ENCODE measurements around the gene TRAF2.

- TF ChIP-seq GATA2 (IDR thresholded peaks at IDR 0.05; ENCODE audit: low read depth, low read length), result no peak
- TF ChIP-seq GATA3 (IDR thresholded peaks at IDR 0.05; ENCODE audit: low read depth, low read length), result no peak
These were observed 30.7 kb upstream of the TRAF2 start for GRCh38 chr9:136855461-136856078.

Measured in SH-SY5Y (cell line).